G401.6 (cell line): Measurements from ENCODE around the gene S100Z.
"Not testable (repeated sequence)": the region's sequence is repeated elsewhere in the genome, so short reads cannot be mapped to it uniquely, and the experiment has no call there.

ENCODE experiments used
- FAIRE-seq: peaks from 2 replicates; lab custom pipeline; 2012; peaks lifted over from hg19 to GRCh38; lab: Jason Lieb, UNC

Gene S100Z

DNA sequence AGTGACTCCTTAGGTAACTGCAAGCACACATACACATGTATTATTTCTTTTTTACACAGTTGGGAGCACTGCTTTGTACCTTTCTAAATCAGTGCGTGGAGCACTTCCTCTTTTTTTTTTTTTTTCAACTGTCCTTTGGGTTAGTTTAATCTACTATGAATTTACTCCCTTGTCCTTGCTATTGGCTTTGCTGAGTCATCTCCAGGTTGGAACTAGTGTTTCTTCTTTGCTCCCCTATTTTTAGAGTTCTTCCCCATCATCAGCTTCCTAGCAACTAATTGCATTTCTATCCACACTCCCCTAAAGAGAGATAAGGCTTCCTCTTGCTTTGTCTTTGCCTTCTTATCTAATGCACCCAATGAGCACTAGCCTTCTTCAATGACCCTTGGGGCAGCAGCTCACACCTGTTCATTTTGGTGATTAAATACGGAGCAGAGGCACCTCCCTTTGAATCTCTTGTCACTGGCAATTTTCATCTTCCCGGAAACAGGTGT, 24.3 kb downstream of the S100Z start:
- FAIRE-seq = peak; percentile 15

DNA sequence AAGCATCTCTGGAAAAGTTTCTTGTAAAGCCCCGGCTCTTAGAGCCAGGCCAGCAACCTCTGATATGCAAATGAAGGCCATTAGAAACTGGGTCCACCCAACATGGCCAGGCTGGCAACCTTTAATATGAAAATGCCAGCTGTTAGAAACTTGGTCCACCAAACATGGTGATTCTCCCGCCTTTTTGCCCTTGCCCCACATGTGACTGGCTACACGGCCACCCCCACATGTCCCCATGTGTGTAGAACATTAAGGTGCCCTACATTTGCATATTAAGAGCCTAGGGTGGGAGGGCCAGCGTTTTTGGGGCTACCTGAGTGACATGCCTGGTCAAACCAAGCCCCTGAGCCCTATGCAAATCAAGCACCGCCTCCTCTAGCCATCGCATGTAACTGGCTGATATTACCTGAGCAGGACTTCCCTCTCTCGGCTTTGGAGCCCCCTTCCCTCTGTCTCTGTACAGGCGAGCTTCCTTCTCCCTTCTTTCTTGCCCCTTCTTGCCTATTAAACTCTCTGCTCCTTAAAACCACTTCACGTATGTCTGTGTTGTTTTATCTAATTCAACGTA, 39.0 kb downstream of the S100Z start:
- no peak for FAIRE-seq

DNA sequence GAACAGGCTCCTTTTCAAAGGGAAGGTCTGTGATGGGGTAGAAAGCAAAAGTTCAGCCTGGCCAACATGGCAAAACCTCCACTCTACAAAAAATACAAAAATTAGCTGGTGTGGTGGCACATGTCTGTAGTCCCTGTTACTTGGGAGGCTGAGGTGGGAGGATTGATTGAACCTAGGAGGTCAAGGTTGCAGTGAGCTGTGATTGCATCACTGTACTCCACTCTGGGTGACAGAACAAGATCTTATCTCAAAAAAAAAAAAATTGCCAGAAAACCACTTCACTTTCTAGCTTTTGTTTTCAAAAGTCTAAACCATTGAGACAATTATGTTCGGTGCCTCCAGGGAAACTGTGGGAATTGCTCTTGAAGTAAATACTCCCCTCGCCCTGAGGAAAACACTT, 43.5 kb downstream of the S100Z start:
- FAIRE-seq = no peak

DNA sequence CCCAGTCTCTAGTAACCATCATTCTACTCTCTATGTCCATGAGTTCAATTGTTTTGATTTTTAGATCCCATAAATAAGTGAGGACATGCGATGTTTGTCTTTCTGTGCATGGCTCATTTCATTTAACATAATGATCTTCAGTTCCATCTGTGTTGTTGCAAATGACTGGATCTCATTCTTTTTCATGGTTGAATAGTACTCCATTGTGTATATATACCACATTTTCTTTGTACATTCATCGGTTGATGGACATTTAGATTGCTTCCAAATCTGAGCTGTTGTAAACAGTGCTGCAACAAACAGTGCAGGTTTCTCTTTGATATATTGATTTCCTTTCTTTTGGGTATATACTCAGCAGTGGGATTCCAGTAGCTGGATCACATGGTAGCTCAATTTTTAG, 46.4 kb downstream of the S100Z start:
- no peak for FAIRE-seq

DNA sequence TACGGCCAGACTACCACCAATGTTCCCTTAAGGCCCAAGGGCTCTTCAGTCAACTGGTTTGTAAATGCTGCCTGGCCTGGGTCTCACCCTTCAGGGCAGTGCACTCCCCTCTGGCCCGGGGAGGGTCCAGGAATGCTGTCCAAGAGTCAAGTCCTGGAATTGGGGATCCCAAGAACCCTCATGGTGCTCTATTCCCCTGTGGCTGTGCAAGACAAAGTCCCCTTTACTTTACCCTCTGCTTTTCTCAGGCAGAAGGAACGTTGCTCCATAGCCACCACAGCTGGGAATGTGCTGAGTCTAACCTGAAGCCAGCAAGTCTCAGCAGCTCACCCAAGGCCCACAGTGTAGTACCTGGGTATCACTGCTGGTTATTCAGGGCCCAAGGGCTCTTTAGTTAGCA, 51.7 kb downstream of the S100Z start:
- FAIRE-seq = no peak

DNA sequence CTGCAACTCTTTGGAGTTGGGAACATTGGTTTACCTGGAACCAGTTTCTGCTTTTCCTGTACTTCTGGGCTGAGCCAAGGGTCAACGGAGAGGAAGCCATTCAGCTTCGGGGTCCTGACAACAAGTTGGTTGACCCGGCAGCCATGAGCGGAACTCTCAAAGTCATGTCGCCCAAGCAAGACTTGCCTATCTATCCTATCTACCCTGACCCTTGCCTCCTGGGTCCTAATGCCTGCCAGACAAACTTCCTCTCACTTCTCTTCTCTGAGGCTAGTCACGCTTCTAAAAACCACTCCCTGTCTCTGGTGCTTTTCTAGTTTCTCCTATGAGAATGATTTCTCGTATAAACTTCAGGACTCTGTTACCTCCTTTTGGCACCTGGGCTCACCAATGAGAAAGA, 58.4 kb downstream of the S100Z start:
- FAIRE-seq = no peak

DNA sequence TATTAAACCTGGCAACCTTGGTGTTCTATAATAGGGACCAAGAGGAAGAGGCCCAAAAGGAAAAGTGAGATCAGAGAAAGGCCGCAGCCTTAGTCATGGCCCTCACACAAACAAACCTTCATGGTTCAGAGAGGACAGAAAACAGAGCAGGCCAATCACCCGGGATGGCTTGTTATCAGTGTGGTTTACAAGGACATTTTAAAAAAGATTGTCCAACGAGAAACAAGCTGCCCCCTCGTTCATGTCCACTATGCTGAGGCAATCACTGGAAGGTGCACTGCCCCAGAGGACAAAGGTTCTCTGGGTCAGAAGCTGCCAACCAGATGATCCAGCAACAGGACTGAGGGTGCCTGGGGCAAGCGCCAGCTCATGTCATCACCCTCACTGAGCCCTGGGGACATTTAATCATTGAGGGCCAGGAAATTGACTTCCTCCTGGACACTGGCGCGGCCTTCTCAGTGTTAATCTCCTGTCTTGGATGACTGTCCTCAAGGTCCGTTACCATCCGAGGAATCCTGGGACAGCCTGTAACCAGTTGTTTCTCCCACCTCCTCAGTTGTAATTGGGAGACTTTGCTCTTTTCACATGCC, 60.6 kb downstream of the S100Z start:
- not testable (repeated sequence) for FAIRE-seq

DNA sequence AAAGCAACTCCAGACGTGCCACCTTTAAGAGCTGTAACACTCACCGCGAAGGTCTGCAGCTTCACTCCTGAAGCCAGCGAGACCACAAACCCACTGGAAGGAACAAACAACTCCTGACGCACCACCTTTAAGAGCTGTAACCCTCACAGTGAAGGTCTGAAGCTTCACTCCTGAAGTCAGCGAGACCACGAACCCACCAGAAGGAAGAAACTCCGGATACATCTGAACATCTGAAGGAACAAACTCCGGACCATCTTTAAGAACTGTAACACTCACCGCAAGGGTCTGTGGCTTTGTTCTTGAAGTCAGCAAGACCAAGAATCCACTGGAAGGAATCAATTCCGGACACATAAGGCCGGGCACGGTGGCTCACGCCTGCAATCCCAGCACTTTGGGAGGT, 64.9 kb downstream of the S100Z start:
- not testable (repeated sequence) for FAIRE-seq

DNA sequence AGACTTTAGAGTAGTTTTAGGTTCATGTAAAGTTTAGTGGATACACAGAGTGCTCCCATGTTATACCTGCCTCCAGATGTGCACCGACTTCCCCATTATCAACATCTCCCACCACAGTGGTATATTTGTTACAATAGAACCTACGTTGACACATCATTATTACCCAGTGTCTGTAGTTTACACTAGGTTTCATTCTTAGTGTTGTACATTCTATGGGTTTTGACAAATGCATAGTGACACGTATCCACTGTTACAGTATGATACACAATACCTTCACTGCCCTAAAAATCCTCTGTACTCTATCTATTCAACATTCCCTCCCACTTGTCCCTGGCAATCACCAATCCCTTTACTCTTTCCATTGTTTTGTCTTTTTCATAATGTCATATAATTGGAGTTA, 68.7 kb downstream of the S100Z start:
- FAIRE-seq = no peak

DNA sequence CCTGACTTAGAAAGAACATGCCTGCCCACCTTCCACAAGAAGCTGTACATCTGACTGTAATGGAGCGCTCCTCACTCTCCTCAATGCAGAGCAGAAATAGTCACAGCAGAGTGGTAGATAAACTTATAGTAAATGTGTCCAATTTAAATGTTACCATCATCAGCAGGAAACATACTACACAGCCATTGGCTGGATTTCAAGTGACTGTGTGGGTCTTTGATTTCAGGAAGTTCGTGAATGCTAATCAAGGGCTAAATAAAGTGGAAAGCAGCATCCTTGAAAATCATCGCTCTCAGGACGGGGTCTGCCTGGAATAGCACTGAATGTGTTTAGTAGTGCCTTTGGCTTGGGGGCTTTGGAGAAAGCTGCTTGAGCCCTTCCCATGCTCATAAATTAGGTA, 70.7 kb downstream of the S100Z start:
- FAIRE-seq = no peak

DNA sequence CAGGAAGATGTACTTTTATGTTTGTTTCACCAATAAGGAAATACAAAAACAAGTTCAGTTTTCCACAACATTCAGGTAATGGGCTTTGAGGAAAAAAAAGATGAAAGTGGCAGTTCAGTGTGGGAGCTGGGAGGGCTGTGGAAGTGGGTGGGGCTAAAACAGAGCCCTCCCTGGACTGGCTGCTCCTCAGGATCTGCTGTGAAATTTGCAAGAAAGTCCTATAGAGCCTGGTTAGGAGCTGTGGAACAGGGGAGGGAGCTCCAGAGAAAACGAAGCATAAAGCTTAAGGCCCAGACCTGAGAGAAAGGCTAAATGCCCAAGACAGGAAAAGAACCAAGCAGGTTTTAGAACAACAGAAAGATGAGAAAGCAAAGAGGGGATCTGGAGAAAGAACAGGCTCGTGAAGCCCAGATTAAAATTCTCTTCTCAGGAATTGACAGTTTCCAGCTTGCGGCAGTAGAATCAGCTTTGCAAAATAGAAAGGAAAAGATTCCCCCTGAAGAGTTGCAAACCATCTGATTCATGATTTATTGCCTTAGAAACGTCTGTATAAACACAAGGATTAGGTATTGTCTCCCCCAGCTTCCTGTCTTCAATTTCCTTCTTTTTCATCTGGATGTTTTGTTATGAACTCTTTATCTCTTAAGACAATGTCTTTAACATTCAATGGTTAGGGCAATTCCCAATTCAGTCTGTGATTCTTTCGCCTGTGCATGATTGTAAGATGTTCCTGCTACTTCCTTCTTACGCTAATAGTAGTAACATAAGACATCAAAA, 76.7 kb downstream of the S100Z start:
- no peak for FAIRE-seq

DNA sequence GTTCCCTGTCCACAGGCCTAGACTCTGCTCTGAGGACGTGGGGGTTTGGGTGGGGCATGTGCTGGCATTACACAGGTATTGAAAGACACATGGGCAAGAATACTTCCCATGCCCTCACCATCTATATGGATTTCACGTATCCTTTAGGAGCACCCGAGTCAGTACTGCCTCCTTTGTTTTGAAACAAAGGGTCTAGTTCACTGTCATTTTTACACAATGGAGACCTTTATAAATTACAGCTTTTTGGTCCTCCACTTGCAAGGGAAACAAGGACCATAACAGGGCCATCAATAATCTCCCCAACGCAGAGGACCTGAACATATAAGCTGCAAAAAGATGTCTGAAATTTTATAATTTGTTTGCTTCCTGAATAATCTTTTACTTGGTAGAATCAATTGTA, 78.1 kb downstream of the S100Z start:
- no peak for FAIRE-seq

DNA sequence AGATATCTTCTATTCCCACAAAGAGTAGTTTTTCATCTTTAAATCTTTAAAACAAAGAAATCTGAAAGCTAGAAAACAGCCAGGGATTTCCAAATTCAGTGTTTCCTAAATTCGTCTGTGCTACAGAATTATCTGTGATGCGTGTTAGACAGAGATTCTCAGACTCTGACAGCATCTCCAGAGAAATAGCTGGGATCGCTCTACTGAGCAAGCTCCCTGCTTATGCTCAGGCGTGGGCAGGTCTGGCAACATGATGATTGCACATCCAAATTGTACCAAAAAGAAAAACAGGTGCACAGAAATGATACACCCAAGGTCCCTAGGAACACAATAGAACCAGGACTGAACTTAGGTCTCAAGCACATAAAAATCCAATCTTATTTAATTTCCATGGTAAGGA, 80.3 kb downstream of the S100Z start:
- FAIRE-seq = no peak

DNA sequence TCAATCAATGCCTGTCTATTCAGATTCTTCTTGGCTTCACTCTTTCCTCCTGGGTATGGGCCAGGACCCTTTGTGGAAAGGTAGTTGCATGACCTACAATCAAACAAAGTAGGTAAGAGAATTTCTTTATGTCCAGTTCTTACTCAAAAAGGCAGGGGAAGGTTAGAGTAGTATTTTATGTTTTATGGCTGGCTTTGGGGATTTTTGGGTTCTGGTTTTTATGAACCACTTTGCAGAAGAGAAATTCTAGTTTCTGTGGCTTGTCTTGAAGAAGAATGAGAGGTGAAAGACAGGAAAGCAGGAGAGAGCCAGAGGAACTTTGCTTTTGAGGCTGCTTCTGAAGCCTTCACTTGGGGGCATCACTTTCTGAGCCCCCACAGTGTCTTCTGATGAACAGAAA, 88.4 kb downstream of the S100Z start:
- FAIRE-seq = no peak

DNA sequence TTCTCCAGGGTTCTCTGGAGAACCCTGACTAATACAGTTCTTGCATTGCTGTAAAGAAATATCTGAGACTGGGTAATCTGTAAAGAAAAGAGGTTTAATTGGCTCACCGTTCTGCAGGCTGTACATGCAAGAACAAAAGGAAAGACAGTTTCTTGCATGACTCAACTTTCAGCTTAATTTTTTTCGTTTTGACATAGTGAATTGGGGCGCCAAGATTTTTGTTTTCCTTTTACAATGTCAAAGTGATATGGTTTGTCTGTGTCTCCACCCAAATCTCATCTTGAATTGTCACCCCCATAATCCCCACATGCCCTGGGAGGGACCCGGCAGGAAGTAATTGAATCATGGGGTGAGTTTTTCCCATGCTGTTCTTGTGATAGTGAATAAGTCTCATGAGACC, 91.2 kb downstream of the S100Z start:
- FAIRE-seq = no peak

DNA sequence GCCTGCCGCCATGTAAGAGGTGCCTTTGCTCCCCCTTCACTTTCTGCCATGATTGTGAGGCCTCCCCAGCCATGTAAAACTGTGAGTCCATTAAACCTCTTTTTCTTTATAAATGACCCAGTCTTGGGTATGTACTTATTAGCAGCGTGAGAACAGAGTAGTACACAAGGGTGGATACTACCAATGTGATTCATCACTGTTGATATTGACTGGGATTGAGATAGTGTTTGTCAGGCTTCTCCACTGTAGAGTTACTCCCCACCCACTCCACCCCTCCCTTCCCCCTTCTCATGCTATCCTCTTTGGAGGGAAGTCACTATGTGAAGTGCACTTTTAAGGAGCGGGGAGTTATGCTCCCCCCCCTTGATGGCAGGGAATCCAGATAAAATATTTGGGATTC, 91.6 kb downstream of the S100Z start:
- no peak for FAIRE-seq

DNA sequence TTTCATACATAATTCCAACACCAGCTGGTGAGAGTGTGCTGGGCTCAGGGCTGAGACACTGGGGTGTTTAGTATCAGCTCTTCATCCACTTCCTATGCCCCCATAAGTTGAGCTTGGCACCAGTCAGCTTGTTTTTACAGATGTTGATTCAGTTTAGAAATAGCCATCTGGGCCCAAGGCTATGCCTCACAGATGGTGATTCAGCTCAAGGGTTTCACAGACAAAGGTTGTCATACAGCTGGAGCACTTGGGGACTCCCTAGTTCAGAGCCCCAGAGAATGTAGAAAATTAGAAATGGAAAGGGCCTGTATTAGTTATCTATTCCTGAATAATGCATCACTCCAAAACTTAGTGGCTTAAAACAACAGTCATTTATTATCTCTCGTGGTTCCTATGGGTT, 92.8 kb downstream of the S100Z start:
- FAIRE-seq = no peak

DNA sequence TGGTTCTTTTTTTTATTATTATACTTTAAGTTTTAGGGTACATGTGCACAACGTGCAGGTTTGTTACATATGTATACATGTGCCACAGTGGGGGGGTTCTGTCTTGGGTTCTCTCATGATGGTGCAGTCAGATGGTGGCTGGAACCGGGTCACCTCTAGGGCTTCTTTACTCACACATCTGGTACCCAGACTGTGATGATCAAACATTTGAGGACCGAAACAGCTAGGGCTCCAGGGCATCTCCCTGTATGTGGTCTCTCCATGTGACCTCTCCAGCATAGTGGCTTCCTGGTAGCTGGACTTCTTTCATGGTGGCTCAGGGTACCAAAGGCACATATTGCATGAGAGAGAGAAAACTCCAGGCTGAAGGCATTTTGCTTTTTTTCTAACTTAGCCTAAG, 93.2 kb downstream of the S100Z start:
- no peak for FAIRE-seq

DNA sequence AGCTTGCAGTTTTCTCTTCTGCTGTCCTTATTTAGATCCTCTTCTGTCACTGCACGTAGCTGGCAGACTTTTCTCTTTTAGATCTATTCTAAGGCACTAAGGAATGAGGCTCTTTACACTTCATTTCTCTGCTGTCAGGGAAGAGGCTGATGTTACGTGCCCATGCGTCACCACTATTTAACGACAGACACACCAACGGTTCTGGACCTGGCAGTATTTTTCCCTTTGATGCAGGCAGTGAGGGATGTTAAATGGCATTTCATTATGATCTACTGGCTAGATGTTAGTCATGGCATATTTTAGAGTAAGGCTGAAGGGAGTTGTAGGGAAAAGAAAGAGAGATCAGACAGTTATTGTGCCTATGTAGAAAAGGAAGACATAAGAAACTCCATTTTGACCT, 94.8 kb downstream of the S100Z start:
- FAIRE-seq = no peak

DNA sequence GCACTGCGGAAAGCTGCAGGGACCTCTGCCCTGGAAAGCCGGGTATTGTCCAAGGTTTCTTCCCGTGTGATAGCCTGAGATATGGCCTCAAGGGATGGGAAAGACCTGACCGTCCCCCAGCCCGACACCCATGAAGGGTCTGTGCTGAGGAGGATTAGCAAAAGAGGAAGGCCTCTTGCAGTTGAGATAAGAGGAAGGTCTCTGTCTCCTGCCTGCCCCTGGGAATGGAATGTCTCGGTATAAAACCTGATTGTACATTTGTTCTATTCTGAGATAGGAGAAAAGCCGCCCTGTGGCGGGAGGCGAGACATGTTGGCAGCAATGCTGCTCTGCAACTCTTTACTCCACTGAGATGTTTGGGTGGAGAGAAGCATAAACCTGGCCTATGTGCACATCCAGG, 95.4 kb downstream of the S100Z start:
- not testable (repeated sequence) for FAIRE-seq

DNA sequence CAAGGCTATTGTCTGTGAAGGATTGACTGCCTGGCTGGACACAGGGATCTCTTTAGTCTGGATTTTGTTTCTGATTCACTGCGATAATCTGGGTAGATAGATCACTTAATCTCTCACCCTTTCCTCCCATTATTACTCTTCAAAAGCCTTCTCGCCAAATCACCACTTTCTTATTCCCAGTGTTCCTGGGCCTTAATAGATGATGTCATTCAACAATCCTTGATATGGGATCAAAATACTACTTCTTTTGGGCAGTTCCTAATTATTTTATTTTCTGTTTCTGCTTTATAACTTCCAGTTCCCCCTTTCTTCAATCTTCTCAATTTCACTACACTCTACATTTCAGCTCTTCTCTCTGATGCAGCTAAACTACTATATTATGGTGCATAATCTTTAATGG, 96.3 kb downstream of the S100Z start:
- FAIRE-seq = no peak

DNA sequence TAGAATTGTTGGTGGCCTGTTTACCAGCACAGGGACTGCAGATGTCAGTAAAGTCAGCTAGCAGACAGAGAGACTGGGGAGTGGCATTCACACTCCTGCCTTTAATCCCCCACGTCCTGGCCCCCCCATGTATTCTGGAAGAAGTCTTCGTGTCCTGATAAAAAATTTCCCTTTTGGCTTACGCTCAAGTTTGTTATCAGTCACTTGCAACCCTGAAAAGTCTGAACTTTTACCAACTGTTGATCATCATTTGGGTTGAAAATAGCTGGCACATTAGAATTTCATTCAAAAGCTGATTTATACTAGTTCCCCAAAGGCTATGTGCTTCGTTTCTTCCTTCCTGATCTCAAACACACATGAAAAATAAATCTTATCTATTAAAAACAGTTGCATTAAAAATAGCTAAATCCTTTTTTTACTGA, 97.3 kb downstream of the S100Z start:
- no peak for FAIRE-seq

DNA sequence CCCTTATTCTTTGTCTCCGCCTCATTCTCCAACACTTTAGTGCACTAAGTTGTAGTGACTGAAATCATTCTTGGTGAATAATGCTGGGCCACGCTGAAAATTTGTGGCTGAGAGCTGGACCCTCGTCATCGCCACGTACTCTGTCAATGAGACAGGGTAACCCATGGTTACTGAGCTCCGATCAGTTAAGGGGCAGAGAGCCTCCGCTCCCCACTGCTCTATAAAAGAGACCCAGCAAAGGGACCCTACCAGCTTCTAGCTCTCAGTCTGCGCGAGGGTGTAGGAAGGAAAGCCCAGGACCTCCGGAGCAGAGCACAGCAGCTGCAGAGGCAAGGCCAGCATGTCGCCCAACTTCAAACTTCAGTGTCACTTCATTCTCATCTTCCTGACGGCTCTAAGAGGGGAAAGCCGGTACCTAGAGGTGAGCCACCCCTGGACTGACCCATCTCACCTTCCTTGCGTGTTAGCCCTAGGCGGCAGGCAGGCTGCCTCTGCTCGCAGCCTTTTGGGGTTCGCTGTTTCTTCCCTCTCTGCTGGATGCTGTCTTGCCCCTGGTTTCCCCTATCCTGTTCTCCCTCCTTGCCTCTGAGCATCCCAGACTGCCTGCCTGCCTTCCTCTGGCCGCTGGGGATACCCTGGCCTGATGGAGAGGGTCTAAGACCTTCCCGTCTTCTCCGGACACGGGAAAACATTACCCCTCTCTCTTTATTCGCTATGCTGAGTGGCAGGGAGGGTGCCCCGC, 103.2 kb downstream of the S100Z start, which contains the start of gene CRHBP:
Gene CRHBP, plus strand, starts transcription at position 251 of the 742 bp plus-strand sequence. Its CDS starts 90 bp downstream, at position 341.
- no peak for FAIRE-seq
